ENCODE measurements around the gene C14orf180.

C14orf180 gene

DNA sequence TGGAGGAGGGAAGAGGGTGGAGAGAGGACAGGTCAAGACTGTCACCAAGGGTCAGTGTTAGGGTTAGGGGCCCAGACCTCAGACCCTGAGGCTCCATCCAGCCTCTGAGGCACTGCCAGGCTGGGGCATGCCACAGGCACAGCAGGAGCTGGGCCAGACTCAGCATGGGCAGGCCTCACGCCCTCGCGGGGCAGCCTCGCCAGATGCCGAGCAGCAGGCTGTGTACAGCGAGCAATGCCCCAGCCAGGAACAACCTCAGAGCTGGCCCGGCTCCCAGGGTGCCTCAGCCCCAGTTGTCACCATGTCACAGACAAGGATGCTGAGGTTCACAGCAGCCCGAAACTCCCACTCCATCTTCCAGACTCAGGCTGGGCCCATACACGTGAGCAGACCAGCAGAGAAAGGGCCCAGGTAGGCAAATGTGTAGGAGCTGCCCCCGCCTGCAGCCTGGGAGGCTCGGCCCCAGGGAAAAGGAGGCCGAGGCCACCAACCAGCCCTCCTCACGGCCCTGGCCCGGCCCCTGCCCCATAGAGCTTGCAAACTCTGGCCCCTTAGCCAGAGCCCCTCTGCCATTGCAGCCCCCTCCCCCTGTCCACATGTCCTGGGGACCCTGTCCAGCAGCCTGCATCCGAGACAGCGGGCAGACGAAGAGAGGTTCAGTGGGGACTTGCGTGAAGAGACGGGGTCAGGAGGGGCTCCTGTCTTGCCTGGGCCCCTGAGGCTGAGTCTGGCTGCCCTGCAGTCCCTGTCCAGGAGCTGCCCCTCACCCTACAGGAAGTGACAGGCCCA is 7.5 kb downstream of the C14orf180 start:
- DNase-seq (ENCODE audit: low read depth) = no peak
- H3K4me3 ChIP-seq (ENCODE audit: low read length) = no peak overlapping the region
- TF ChIP-seq, protein P1, sequence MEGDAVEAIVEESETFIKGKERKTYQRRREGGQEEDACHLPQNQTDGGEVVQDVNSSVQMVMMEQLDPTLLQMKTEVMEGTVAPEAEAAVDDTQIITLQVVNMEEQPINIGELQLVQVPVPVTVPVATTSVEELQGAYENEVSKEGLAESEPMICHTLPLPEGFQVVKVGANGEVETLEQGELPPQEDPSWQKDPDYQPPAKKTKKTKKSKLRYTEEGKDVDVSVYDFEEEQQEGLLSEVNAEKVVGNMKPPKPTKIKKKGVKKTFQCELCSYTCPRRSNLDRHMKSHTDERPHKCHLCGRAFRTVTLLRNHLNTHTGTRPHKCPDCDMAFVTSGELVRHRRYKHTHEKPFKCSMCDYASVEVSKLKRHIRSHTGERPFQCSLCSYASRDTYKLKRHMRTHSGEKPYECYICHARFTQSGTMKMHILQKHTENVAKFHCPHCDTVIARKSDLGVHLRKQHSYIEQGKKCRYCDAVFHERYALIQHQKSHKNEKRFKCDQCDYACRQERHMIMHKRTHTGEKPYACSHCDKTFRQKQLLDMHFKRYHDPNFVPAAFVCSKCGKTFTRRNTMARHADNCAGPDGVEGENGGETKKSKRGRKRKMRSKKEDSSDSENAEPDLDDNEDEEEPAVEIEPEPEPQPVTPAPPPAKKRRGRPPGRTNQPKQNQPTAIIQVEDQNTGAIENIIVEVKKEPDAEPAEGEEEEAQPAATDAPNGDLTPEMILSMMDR (IDR thresholded peaks at IDR 0.05; ENCODE audit: insufficient read depth, low read depth, low read length, missing control alignments) = no peak

DNA sequence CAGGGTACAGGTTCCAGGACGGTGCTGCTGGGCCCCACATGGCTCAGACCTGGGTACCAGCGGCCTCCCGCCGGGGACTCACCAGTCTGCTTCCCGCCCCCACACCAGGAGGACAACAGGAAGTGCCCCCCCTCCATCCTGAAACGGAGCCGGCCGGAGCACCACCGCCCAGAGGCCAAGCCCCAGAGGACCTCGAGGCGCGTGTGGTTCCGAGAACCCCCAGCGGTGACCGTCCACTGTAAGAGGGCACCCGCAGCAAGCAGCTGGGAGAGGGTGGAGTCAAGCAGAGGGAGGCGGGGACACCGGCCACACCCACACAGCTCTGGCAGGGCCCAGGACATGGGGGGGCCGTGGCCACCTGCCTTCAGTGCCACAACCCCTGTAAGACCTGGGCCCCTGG is 8.1 kb downstream of the C14orf180 start:
- TF ChIP-seq, protein P1 (IDR thresholded peaks at IDR 0.05; ENCODE audit: insufficient read depth, low read depth, low read length, missing control alignments) = no peak
- DNase-seq (ENCODE audit: low read depth) = no peak

DNA sequence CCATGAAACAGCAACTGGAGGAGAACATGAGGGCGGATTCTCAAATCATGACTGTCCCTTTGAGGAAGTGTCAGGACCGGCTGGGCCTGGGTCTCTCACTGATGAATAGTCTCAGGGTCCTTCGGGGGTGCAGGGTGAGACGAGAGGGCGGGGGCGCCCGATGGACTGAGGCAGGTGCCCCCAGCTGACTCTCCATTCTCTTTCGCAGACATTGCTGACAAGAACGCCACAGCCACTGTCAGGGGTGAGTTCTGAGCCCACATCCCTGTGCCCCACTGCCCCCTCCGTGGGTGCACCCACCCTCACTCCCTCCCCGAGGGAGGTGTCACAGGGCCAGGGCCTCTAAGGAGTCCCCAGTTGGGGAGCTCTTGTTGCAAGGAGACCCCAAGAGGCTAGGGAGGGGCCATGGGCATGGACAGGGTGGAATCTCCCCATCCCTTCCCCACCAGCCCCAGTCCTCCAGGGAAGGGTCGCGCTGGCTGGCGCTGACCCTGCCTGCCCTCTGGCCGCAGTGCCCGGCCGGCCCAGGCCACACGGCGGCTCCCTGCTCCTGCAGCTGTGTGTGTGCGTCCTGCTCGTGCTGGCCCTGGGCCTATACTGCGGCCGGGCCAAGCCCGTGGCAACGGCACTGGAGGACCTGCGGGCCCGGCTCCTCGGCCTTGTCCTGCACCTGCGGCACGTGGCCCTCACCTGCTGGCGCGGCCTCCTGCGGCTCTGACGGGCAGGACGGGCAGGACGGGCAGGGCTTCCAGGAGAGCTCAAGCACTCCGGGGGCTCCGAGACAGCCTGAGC is 8.7 kb downstream of the C14orf180 start:
- no peak for DNase-seq (ENCODE audit: low read depth)
- H3K4me3 ChIP-seq (ENCODE audit: low read length) = no peak overlapping the region
- TF ChIP-seq, protein P1 (IDR thresholded peaks at IDR 0.05; ENCODE audit: insufficient read depth, low read depth, low read length, missing control alignments) = no peak

More for the DNA sequence above, 8.1 kb downstream of the C14orf180 start:
- H3K4me3 ChIP-seq (ENCODE audit: low read length) = no peak overlapping the region

DNA sequence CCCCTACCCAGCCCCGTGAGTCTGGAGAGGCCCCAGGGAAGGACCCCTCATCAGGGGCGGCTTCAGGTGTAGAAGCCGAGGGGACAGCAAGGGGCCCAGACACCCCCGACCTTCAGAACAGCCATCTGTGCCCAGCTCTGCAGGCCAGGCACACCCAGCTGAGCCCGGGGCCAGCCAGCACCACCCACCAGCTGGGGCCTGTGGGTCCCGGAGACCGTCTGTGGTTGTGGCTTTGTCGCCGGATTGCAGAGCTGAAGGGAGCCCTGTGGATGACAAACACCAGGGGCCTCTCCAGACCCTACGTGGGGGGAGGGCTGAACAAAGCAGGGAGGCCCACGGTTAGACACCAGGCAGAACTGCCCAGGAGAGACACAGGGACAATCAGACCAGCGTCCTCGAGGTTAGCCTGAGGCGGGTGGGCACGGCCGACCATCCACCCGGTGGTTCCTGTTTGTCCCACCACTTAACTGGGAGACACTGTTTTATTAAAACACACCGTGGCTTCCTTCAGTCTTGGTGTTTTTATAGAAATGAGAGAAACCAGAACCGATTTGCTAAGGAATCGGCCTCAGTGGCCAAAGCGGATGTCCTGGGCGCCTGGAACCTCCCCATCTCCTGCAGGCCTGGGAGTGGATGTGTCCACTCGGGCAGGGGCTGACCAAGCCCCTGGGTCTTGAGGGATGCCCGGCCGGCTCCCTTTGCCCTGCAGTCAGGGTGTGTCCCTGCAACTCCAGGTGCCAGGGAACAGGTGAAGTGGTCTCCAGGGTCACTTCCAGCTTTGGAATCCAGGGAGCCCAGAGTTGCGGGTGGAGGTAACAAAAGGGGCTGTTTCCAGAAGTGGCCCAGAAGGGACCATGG is 10.0 kb downstream of the C14orf180 start:
- TF ChIP-seq, protein P1 (IDR thresholded peaks at IDR 0.05; ENCODE audit: insufficient read depth, low read depth, low read length, missing control alignments) = no peak
- no peak for DNase-seq (ENCODE audit: low read depth)
- H3K4me3 ChIP-seq (ENCODE audit: low read length) = no peak overlapping the region

DNA sequence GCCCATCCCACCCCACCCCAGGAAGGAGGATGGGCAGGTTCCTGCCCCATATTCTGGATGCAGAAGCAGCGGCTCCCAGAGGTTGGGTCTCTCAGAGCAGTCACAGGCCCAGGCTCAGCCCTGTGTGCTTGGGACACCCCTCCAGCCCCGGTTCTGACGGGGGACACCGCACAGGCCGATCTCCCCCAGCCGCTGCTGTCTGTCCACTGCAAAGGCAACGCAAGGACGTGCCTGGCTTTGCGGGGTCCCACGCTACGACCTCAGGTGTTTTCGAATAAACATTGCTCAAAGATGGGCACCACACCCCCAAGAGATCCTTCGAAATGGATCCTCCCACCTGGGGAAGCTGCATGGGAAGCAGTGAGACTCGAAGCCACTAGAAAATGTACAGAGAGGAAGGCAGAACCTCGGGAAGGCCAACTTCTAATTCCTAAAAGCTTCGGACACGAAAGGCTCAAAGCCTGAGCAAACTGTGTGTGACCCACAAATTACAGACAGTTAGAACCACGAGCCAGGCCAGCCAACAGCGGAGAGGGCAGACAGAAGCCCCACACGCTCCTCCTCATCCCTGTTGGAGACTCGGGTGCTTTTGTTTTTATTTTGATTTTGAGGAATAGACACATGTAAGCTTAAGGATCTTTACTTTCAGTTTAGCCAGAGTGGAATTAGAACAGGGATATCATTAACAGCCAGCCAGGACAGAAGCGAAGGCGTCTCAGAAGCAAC is 10.8 kb downstream of the C14orf180 start:
- TF ChIP-seq, protein P1 (IDR thresholded peaks at IDR 0.05; ENCODE audit: insufficient read depth, low read depth, low read length, missing control alignments) = no peak
- DNase-seq (ENCODE audit: low read depth) = no peak
- H3K4me3 ChIP-seq (ENCODE audit: low read length) = no peak overlapping the region

DNA sequence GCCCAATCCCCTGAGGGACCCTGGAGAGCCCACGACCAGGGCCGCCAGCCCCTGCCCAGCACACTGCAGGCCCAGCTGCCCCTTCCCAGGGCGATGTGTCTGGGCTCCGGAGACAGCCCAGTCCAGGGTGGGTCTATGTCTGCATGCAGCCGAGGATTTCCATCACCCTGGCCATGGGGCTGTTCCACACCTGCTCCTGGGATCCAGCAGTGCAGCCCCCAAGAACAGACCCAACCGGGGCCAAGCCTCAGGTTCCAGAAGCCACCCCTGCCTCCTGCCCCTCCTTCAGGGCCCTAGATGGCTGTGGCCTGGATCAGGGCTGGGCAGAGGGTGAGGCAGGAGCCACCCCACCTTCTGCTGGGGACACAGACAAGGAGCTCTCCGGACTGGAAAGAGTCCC is 11.5 kb downstream of the C14orf180 start:
- DNase-seq (ENCODE audit: low read depth) = no peak
- TF ChIP-seq, protein P1 (IDR thresholded peaks at IDR 0.05; ENCODE audit: insufficient read depth, low read depth, low read length, missing control alignments) = no peak
- H3K4me3 ChIP-seq (ENCODE audit: low read length) = no peak overlapping the region

Data from epithelial cell of esophagus (primary cell).